Lower leg skin (tissue), 3 donors: Measurements from ENCODE around the gene SLC35A4.

ENCODE experiments used
- POLR2A ChIP-seq, 2 donors: fragments of 450-650 bp; IDR thresholded peaks; one replicate each; pipeline ENCODE4 v1.6.1; 2016 to 2017; ENCODE audit warnings: antibody characterized with exemption in 2 of 2, mild to moderate bottlenecking in 1 of 2, moderate library complexity in 1 of 2
- TF ChIP-seq, protein P1 (sequence below), 3 donors: fragments of 450-650 bp; IDR thresholded peaks; one replicate each; pipeline ENCODE4 v1.5.1; 2016; ENCODE audit warnings: antibody characterized with exemption in 3 of 3, mild to moderate bottlenecking in 3 of 3, moderate library complexity in 2 of 3

DNA sequence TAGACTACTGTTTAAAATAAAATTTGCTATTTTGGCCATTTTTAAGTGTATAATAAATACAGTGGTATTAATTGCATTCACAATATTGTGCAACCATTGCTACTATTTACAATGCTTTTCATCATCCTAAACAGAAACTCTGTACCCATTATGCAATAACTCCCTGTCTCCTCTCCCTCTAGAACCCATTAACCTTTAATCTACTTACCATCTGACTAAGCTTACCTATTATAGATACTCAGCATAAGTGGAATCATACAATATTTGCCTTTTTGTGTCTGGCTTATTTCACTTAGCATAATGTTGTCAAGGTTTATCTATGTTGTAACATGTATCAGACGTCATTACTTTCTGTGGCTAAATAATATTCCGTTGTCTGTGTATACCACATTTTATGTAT, 42.4 kb downstream of the SLC35A4 start:
- no peak for TF ChIP-seq POLR2A (IDR thresholded peaks at IDR 0.05)
- TF ChIP-seq, protein P1, sequence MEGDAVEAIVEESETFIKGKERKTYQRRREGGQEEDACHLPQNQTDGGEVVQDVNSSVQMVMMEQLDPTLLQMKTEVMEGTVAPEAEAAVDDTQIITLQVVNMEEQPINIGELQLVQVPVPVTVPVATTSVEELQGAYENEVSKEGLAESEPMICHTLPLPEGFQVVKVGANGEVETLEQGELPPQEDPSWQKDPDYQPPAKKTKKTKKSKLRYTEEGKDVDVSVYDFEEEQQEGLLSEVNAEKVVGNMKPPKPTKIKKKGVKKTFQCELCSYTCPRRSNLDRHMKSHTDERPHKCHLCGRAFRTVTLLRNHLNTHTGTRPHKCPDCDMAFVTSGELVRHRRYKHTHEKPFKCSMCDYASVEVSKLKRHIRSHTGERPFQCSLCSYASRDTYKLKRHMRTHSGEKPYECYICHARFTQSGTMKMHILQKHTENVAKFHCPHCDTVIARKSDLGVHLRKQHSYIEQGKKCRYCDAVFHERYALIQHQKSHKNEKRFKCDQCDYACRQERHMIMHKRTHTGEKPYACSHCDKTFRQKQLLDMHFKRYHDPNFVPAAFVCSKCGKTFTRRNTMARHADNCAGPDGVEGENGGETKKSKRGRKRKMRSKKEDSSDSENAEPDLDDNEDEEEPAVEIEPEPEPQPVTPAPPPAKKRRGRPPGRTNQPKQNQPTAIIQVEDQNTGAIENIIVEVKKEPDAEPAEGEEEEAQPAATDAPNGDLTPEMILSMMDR (IDR thresholded peaks at IDR 0.05) = no peak
